HG03520 (cell line): ENCODE data around the gene VKORC1L1.
"Not testable (repeated sequence)": the region's sequence is repeated elsewhere in the genome, so short reads cannot be mapped to it uniquely, and the experiment has no call there.

ENCODE experiments used
- ATAC-seq: cut with Tn5 transposase; IDR thresholded peaks from one replicate; pipeline ENCODE4 v1.9.1; 2021; ENCODE audit warnings: mild to moderate bottlenecking, moderate library complexity; ENCODE audit not compliant: unreplicated experiment

Gene VKORC1L1

DNA sequence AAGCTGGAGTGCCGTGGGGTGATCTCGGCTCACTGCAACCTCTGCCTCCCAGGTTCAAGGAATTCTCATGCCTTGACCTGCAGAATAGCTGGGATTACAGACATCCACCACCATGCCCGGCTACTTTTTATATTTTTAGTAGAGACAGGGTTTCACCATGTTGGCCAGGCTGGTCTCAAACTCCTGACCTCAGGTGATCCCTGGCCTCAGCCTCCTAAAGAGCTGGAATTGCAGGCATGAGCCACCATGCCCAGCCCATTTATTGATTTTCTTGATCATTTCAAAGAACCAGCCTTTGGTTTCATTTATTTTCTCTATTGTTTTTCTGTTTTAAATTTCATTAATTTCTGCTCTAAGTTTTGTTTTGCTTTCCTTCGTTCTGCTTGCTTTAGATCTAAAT, 58.8 kb downstream of the VKORC1L1 start:
- no peak for ATAC-seq

DNA sequence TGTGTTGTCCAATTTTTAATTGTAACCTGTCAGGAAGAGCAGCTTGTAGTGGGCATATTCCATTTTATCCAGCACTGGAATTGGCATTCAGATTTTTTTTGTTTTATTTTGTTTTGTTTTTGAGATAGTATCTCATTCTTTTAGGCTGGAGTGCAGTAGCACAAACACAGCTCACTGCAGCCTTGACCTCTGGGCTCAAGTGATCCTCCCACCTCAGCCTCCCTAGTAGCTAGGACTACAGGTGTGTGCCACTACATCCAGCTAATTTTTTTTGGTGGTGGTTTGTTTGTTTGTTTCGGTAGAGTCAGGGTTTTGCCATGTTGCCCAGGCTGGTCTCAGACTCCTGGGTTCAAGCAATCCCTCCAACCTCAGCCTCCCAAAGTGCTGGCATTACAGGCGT, 64.4 kb downstream of the VKORC1L1 start:
- no peak for ATAC-seq

DNA sequence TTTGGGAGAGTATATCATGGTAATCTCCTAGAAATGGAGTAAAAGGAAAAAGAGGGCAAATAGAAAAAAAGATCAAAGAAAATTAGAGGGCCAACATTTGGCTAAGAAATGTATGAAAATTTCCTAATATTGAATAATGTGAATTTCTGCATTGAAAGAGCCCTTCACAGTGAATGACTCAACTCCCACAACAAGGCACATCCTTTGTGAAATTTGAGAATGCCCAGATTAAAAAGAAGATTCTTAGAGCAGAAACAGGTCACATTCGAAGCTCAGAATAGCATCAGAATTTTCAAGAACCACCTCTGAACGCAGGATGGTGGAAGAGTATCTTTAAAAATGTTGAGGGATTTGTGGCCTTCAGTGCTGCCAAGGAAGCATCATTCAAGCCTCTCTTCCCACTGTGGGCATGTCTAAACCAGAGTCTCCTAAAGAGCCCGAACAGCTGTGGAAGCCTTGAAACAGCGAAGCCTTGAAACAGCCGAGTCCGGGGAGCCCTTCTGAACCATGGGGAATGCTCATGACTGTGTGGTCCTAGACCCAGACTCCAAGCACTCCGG, 65.5 kb downstream of the VKORC1L1 start:
- no peak for ATAC-seq

DNA sequence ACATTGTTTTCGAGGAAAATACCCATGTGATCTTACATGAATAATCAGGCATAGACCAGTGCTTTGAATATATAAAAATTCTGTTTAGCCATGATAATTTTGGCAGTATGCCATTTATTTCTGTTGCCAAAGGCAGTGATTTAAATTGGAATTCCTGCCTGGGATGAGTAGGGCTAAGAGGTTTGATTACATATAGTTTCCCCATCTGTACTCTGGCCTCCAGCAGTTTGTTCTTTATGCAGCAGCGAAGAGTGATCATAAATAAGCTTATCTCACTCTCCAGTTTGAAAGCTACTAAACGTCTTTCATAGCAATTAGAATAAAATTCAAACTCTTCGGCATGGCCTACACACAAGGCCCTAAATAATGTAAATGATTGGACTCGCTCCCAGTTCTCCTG, 72.9 kb downstream of the VKORC1L1 start:
- ATAC-seq, result not testable (repeated sequence)

DNA sequence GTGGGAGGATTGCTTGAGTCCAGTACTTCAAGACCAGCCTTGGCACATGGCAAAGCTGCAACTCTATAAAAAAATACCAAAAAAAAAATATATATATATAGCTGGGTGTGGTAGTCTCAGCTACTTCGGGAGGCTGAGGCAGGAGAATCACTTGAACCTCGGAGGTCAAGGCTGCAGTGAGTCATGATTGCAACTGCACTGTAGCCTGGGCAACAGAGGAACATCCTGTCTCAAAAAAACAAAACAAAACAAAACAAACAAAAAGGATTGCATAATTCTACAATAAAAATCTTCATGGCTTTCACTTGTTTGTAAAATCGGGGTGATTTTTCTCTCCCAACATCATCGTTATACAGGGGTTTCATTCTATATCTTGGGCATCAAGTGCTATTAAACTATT, 74.0 kb downstream of the VKORC1L1 start:
- ATAC-seq, result no peak

DNA sequence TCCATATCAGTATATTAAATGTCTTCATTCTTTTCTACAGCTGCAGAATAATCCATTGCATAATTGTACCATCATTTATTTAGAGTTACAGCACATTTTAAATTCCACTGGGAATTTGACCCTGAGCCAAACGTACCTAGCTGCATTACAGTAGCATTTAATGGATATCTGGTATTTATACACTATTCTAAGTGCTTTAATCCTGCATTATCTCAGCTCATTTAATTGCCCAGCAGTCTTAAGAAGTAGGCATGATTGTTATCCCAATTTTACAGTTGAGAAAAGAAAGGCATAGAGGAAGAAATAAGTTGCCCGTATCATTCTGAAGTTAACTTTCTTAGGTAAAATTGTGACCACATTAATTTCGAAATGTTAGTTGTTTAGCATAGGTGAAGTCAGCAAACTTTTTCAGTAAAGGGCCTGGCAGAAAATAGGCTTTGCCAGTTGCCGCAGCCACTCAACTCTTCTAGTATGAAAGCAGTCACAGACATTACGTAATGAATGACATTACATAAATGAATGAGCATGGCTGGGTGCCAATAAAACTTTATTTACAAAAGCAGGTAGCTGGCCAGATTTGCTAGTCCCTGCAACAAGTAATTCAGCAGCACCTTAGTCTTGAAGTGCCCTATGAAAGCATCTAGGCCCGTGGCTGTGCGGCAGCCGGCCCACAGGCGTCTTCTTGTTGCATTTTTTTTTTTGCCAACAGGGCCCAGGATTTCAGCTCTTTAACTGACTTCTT, 79.1 kb downstream of the VKORC1L1 start:
- no peak for ATAC-seq

DNA sequence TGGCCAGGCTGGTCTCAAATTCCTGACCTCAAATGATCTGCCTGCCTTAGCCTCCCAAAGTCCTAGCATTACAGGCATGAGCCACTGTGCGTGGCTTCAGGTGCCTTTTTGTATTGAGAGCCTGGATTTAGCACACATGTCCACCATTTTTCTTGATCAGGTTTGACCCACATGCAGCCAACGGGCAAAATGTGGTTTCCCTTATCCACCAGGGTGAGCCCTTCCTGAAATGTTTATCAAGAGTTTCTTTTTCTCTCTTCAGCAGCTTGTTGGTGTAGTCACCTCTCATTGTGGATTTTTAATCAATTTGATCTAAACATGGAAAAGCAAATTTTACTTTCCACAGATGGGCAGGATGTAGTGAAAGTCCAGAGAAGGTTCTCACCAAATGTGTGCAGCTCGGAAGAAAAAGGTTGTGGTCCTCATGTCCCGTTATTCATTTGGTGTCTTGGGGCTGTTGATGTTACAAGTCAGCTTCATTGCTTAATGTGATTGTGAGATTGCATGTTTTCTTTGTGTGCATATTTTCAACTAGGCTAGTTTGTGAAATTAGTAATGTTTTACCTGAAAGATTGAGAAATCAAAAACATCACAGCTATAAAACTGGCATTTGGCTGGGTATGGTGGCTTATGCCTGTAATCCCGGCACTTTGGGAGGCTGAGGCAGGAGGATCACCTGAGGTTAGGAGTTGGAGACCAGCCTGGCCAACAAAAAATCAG, 80.3 kb downstream of the VKORC1L1 start:
- no peak for ATAC-seq

DNA sequence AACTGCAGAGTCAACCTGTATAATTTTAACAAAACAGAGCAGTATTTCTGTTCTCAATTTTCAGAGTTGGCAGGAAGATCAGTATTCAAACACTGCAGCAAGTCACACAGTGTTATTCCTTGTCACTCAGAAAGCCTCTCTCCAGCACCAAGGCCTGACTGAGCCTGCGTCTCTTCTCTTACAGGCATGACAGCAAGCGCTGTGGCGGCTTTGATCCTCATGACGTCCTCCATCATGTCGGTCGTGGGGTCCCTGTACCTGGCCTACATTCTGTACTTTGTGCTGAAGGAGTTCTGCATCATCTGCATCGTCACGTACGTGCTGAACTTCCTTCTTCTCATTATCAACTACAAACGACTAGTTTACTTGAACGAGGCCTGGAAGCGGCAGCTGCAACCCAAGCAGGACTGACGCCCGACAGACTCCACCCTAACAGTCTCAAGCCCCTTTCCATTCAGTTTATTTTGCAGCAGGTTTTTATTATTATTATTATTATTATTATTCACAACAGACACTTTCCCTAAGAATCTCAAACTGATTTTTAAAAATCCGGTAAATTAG, 81.1 kb downstream of the VKORC1L1 start:
- no peak for ATAC-seq

DNA sequence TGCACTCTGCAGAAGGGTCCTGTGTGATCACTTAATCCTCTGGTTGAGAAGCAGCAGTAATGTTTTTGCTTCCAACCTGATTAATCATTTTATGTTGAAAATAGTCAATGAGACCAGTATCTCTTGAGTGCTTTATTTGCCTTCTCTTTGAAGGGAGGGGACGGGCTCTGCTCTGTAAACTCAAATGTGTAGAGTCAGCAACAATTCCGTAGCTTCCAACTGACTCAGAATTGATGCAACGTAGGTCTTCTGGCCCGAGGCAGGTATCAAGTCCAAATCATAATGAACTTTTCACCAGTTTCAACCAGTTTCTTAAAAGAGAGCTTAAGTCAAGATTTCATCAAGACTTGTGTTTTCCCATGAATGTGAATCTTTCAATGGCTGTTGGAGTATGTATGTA, 82.8 kb downstream of the VKORC1L1 start:
- no peak for ATAC-seq

DNA sequence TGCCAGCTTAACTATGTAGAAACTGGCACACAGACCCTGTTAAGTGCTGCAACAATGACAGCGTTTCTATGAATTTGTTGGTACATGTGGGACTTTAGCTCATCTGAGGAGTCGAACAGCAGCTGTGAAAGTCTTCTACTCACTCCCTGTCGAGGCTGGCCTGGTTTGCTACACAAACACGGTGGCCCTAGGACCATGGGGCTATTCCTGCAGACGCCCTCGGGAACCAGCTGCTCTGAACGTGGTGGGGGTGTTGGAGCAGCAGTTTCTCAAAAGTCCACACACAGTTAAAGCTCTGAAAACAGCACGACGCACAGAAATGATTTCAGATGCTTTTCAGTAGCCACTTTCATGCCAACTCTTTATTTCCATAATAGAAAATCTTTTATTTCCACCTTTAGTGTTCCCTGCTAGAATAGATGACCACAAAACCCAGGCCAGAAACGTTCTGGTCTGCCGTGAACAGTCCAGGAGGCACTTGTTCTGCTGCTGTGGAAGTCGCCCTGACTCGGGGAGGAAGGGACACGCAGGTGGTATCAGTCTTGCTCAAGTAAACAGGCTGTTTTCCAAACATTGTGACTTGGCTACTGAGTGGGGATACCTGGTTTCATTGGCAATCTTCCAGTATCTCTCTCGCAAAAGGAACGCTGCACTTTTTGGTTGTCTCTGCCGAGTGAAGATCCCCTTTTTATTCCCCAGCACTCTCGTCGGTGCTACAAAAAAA, 87.6 kb downstream of the VKORC1L1 start:
- ATAC-seq, result no peak

DNA sequence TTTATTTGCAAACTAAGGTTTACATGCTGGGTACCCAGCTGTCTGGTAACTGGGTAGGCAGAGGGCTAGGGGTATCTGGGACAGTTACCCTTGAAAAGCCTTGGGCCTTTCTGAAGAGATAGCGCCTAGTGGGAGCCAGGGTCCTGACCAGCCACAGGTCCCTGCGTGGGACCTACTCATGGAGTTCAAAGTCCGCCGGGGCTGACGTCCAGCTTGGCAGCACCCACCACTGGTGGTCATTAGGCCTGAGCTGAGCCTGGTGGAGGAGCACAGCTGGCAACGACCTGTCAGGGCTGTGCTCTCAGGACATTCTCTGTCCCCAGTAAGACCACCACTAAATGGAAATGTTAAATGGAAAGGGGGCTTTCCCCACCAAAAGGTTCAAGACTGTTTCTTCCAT, 89.2 kb downstream of the VKORC1L1 start:
- no peak for ATAC-seq

DNA sequence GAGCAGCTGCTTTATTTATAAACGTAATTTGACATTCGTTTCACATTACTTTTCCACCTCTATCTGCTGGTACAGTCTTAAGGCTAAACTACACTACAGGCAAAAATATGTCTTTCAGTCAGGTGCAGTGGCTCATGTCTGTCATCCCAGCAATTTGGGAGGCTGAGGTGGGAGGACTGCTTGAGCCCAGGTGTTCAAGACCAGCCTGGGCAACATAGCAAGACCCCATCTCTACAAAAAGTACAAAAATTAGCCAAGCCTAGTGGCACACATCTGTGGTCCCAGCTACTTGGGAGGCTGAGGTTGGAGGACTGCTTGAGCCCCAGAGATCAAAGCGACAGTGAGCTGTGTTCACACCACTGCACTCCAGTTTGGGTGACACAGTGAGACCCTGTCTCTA, 91.8 kb downstream of the VKORC1L1 start:
- ATAC-seq, result not testable (repeated sequence)

DNA sequence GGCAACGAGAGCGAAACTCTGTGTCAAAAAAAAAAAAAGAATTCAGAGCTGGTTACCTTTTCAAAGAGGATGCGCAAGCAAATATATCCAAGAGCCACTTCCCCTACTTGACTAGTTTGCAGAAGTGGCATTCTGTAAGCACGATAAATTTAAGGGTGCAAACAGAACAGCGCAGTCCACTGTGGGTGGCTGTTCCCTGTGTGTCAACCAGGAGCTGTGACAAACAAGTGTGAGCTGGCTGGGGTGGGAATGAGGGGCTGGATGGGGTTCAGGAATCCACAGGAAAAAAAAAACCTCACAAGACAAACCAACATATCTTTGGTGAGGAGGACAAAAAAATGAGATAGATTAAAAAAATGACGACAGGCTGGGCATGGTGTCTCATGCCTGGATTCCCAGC, 93.3 kb downstream of the VKORC1L1 start:
- ATAC-seq, result no peak

DNA sequence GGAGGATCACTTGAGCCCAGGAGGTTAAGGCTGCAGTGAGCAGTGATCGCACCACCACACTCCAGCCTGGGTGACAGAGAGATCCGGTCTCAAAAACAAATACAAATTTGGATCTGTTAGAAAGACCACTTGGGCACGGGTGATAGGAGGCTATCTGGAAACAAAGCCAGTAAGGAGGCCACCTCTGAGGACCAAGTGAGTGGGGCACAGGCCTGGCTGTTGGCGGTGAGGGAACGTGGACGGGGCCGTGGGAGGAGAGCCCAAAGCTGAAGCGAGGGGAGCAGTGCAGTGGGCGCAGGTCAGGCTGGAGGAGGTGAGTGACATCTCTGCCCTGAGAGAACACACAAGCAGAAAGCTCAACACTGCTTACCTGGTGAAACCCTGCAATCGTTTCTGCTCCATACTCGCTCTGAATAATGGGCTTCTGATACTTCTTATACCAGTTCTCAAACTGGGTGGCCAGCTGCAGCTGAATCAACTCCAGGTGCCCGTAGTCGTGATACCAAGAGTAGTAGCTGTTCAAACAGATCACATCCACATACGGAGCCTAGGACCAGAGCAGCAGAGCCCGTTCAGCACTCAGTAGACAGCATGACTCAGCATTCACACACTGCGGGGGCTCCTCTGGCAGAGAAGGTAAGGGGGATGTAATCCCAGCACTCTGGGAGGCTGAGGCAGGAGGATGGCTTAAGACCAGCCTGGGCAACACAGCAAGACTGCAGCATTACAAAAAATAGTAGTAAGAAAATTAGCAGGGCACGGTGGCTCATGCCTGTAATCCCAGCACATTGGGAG, 94.7 kb downstream of the VKORC1L1 start:
- no peak for ATAC-seq

DNA sequence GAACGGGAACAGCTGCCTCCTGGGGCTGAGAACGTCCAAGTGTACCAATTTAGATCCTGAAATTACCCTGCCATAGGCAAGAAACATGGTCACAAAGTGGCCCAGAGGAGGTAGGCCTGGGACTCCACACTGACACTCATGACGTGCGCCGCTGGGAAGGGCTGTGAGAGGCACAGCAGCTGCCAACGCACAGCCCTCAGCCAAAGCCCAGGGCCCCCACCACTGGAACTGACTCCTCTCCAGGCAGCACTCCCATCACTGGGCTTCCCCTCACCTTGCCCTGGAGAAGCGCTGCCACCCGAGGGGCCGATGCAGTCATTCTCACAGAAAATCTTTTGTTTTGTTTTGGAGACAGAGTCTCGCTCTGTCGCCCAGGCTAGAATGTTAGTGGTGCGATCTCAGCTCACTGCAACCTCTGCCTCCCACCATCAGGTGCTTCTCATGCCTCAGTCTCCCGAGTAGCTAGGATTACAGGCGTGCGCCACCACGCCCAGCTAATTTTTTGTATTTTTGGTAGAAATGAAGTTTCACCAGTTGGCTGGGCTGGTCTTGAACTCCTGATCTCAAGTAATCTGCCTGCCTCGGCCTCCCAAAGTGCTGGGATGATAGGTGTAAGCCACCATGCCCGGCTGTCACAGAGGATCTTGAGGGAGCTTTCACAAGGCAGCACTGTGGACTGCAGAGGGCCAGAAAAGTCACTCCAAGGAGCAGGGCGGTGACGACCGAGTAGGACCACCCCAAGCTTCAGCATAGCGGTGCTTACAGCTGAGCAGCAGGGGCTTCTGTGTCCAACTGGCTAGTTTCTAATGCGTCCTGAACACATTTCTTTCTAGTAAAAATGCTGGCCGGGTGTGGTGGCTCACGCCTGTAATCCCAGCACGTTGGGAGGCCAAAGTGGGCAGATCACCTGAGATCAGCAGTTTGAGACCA, 95.6 kb downstream of the VKORC1L1 start:
- ATAC-seq, result no peak

DNA sequence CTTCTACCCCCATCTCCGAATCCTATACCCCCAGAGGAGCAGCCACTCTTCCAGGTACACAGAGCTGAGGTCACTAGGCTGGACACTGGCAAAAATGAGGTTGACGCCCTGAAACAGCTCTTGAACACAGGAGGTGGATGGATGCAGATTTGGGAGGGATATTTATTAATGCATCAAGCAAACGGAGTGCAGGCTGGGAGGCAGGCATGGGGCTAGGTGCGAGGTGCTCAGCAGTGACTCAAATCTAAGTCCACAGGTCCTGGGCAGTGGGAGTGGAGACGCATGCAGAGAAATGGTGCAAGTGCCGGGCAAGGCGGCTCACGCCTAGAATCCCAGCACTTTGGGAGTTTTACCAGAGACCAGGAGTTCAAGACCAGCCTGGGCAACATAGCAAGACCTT, 98.1 kb downstream of the VKORC1L1 start:
- ATAC-seq, result no peak

DNA sequence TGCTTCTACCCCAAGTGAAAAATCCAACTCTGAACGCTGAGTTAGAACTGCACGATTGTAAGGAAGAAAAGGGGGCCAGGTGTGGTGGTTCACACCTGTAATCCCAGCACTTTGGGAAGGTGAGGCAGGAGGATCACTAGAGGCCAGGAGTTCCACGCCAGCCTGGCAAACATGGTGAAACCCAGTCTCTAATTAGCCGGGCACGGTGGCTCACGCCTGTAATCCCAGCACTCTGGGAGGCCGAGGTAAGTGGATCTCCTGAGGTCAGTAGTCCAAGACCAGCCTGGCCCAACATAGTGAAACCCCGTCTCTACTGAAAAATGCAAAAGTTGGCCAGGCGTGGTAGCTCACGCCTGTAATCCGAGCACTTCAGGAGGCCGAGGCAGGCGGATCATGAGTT, 100.1 kb downstream of the VKORC1L1 start:
- no peak for ATAC-seq

DNA sequence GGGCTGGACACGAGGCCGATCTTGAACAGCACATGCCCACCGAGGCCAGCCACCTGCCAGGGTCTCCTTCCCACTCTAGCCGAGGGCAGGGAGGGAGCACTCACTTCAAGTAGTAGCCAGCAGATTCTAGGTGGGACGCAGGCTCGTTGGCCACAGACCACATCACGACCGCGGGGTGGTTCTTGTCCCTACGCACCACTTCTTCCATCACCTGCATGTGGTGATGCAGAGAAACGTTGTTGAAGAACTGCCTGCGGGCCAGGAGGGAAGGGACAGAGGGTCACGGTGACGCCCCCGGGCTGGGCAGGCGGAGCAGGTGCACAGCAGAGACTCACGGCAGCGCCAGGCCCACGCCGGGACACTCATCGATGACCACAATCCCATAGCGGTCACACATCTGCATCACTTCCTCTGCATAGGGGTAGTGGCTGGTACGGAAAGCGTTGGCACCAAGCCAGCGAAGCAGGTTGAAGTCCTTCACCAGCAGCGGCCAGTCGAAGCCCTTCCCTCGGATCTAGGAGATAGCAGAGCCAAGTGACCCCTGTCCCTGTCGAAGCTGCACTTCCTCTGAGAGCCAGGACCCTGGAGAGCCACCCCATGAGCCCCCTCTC, 101.4 kb downstream of the VKORC1L1 start:
- ATAC-seq, result no peak

DNA sequence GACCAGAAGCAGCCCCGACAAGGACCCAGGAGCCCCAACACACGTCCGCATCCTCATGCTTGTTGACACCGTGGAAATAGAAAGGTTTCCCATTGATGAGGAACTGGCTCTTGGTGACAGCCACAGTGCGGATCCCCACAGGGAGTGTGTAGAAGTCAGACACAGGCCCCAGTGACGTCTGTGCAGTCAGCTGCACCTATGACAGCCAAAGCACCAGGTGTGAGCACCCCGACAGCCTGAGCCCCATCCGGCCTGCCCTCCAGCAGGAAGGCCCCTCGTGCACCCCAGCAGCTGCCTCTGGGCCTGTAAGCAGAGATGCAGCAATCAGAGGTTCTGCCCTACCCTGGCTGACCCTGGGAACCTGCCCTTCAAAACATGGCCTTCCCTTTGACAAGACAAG, 102.0 kb downstream of the VKORC1L1 start:
- no peak for ATAC-seq
